ENCODE data around the gene DUSP1.

The DUSP1 gene

DNA sequence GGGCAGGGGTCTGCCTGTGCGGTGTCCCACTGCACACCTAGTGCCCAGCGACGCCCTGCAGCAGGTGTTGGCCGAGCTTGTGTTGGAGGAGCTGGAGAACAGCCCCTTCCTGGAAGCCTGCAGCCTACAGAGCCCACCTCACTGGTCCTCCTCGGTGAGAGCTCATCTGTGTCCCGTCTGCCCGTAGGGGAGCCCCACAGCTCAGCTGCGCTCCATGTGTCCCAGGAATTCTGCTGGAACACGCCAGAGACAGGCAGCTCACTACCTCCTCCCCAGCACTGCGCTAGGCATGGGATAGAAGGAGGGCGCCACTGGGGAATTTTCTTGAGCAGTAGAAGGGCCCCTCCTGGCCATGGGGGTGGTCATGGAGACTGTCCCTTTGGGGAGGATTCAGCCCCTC, 44.0 kb downstream of the DUSP1 start (continued):
- TF ChIP-seq, protein P1, sequence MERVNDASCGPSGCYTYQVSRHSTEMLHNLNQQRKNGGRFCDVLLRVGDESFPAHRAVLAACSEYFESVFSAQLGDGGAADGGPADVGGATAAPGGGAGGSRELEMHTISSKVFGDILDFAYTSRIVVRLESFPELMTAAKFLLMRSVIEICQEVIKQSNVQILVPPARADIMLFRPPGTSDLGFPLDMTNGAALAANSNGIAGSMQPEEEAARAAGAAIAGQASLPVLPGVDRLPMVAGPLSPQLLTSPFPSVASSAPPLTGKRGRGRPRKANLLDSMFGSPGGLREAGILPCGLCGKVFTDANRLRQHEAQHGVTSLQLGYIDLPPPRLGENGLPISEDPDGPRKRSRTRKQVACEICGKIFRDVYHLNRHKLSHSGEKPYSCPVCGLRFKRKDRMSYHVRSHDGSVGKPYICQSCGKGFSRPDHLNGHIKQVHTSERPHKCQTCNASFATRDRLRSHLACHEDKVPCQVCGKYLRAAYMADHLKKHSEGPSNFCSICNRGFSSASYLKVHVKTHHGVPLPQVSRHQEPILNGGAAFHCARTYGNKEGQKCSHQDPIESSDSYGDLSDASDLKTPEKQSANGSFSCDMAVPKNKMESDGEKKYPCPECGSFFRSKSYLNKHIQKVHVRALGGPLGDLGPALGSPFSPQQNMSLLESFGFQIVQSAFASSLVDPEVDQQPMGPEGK (CRISPR knock-in tag; IDR thresholded peaks at IDR 0.05; ENCODE audit: borderline replicate concordance) = no peak
- TF ChIP-seq RARB (CRISPR knock-in tag; IDR thresholded peaks at IDR 0.05) = no peak

DNA sequence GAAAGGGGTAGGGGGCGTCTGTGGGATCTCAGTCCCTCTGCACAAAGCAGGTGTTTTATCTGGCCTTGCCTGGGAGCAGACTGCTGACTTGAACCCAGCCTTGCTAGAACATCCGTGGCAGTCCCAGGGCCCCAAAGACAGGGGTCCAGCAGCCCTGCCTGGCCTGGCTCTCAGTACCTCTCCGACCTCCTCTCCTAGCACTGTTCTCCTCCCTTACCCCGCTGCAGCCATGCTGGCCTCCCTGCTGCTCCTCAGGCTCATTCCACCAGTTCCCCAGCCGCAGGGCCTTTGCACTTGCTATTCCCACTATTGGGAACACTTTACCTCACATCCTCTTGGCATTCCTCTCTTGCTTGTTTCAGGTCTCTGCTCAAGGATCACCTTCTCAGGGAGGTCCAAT, 45.2 kb downstream of the DUSP1 start:
- ATAC-seq = no peak
- no peak for TF ChIP-seq PPARA (CRISPR knock-in tag; IDR thresholded peaks at IDR 0.05; ENCODE audit: borderline replicate concordance)
- TF ChIP-seq, protein P2, sequence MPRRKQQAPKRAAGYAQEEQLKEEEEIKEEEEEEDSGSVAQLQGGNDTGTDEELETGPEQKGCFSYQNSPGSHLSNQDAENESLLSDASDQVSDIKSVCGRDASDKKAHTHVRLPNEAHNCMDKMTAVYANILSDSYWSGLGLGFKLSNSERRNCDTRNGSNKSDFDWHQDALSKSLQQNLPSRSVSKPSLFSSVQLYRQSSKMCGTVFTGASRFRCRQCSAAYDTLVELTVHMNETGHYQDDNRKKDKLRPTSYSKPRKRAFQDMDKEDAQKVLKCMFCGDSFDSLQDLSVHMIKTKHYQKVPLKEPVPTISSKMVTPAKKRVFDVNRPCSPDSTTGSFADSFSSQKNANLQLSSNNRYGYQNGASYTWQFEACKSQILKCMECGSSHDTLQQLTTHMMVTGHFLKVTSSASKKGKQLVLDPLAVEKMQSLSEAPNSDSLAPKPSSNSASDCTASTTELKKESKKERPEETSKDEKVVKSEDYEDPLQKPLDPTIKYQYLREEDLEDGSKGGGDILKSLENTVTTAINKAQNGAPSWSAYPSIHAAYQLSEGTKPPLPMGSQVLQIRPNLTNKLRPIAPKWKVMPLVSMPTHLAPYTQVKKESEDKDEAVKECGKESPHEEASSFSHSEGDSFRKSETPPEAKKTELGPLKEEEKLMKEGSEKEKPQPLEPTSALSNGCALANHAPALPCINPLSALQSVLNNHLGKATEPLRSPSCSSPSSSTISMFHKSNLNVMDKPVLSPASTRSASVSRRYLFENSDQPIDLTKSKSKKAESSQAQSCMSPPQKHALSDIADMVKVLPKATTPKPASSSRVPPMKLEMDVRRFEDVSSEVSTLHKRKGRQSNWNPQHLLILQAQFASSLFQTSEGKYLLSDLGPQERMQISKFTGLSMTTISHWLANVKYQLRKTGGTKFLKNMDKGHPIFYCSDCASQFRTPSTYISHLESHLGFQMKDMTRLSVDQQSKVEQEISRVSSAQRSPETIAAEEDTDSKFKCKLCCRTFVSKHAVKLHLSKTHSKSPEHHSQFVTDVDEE (CRISPR knock-in tag; IDR thresholded peaks at IDR 0.05) = no peak
- TF ChIP-seq TCF4 (CRISPR knock-in tag; IDR thresholded peaks at IDR 0.05; ENCODE audit: borderline replicate concordance) = no peak
- TF ChIP-seq BACH2 (CRISPR knock-in tag; IDR thresholded peaks at IDR 0.05; ENCODE audit: borderline replicate concordance) = no peak
- TF ChIP-seq ARNTL (CRISPR knock-in tag; IDR thresholded peaks at IDR 0.05; ENCODE audit: borderline replicate concordance, low read depth) = no peak
- no peak for TF ChIP-seq OSR1 (CRISPR knock-in tag; IDR thresholded peaks at IDR 0.05)
- no peak for TF ChIP-seq ESRRG (CRISPR knock-in tag; IDR thresholded peaks at IDR 0.05)
- TF ChIP-seq, protein P3, sequence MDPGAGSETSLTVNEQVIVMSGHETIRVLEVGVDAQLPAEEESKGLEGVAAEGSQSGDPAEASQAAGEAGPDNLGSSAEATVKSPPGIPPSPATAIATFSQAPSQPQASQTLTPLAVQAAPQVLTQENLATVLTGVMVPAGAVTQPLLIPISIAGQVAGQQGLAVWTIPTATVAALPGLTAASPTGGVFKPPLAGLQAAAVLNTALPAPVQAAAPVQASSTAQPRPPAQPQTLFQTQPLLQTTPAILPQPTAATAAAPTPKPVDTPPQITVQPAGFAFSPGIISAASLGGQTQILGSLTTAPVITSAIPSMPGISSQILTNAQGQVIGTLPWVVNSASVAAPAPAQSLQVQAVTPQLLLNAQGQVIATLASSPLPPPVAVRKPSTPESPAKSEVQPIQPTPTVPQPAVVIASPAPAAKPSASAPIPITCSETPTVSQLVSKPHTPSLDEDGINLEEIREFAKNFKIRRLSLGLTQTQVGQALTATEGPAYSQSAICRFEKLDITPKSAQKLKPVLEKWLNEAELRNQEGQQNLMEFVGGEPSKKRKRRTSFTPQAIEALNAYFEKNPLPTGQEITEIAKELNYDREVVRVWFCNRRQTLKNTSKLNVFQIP (CRISPR knock-in tag; IDR thresholded peaks at IDR 0.05; ENCODE audit: borderline replicate concordance, low read depth) = no peak
- TF ChIP-seq, protein P4, sequence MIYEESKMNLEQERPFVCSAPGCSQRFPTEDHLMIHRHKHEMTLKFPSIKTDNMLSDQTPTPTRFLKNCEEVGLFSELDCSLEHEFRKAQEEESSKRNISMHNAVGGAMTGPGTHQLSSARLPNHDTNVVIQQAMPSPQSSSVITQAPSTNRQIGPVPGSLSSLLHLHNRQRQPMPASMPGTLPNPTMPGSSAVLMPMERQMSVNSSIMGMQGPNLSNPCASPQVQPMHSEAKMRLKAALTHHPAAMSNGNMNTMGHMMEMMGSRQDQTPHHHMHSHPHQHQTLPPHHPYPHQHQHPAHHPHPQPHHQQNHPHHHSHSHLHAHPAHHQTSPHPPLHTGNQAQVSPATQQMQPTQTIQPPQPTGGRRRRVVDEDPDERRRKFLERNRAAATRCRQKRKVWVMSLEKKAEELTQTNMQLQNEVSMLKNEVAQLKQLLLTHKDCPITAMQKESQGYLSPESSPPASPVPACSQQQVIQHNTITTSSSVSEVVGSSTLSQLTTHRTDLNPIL (CRISPR knock-in tag; IDR thresholded peaks at IDR 0.05; ENCODE audit: low read depth) = no peak
- no peak for TF ChIP-seq ZNF8 (CRISPR knock-in tag; IDR thresholded peaks at IDR 0.05)
- TF ChIP-seq, protein P1 (CRISPR knock-in tag; IDR thresholded peaks at IDR 0.05; ENCODE audit: borderline replicate concordance) = no peak
- no peak for TF ChIP-seq RARB (CRISPR knock-in tag; IDR thresholded peaks at IDR 0.05)
- no peak for TF ChIP-seq ZNF565 (CRISPR knock-in tag; conservative IDR thresholded peaks at IDR 0.05; ENCODE audit: low read depth)

DNA sequence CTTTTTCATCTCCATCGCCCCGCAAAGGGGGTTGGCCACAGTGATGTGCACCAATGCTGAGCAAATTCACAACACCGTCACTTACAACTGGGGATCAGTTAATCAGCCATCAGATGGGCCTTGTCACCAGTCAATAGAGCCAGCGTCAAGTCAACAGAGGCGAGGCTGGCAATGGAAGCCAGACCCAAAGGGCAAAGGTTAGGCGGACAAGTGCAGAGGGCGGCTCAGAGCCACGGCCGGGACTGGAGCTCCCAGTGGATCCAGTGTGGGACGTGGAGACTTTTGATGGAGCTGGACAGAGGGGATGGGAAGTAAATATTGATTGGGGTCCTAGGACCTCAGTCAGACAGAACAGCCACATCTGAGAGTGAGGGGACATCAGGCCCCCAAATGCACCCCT, 45.7 kb downstream of the DUSP1 start:
- ATAC-seq = no peak
- TF ChIP-seq, protein P4 (CRISPR knock-in tag; IDR thresholded peaks at IDR 0.05; ENCODE audit: low read depth) = no peak
- TF ChIP-seq ZNF565 (CRISPR knock-in tag; conservative IDR thresholded peaks at IDR 0.05; ENCODE audit: low read depth) (no peak), TCF4 (CRISPR knock-in tag; IDR thresholded peaks at IDR 0.05; ENCODE audit: borderline replicate concordance) (no peak), BACH2 (CRISPR knock-in tag; IDR thresholded peaks at IDR 0.05; ENCODE audit: borderline replicate concordance) (no peak), ZNF70 (CRISPR knock-in tag; IDR thresholded peaks at IDR 0.05) (no peak), SNAI2 (CRISPR knock-in tag; IDR thresholded peaks at IDR 0.05) (no peak), ZFP3 (CRISPR knock-in tag; IDR thresholded peaks at IDR 0.05) (no peak), ISL1 (CRISPR knock-in tag; IDR thresholded peaks at IDR 0.05) (no peak), ESRRG (CRISPR knock-in tag; IDR thresholded peaks at IDR 0.05) (no peak), TOX (CRISPR knock-in tag; IDR thresholded peaks at IDR 0.05; ENCODE audit: borderline replicate concordance) (no peak), CSDC2 (CRISPR knock-in tag; IDR thresholded peaks at IDR 0.05) (no peak), ZC3H10 (CRISPR knock-in tag; IDR thresholded peaks at IDR 0.05) (no peak), RARB (CRISPR knock-in tag; IDR thresholded peaks at IDR 0.05) (no peak), ZFP30 (CRISPR knock-in tag; IDR thresholded peaks at IDR 0.05) (no peak), GLIS3 (CRISPR knock-in tag; IDR thresholded peaks at IDR 0.05) (no peak)
- TF ChIP-seq, protein P3 (CRISPR knock-in tag; IDR thresholded peaks at IDR 0.05; ENCODE audit: borderline replicate concordance, low read depth) = no peak
- TF ChIP-seq, protein P1 (CRISPR knock-in tag; IDR thresholded peaks at IDR 0.05; ENCODE audit: borderline replicate concordance) = no peak

All from SK-N-SH treated with all-trans-retinoic acid at 6 μM for 48 hours (cell line).